Right renal pelvis (tissue), 4 donors: ENCODE results near the gene LCE1C. TPM values are rescaled to one million over a fixed set of nuclear protein-coding genes. Genes with fewer than 3 reads are reported as not detected.

Experiments
- DNase-seq, 4 donors: peaks; one replicate each; pipeline ENCODE4 v3.0.0-alpha.2; 2013; ENCODE audit warnings: low read depth in 4 of 4, low spot score in 3 of 4, missing footprints in 1 of 4
- polyA plus RNA-seq, 4 donors: library from polyadenylated mRNA; unstranded; fragments of 120-200 nt; gene quantifications; one replicate each; pipeline ENCODE4 v1.2.1, GENCODE V29; 2013; ENCODE audit not compliant: insufficient read length in 4 of 4

The LCE1C gene
- polyA plus RNA-seq, 4 donors: not detected

DNA sequence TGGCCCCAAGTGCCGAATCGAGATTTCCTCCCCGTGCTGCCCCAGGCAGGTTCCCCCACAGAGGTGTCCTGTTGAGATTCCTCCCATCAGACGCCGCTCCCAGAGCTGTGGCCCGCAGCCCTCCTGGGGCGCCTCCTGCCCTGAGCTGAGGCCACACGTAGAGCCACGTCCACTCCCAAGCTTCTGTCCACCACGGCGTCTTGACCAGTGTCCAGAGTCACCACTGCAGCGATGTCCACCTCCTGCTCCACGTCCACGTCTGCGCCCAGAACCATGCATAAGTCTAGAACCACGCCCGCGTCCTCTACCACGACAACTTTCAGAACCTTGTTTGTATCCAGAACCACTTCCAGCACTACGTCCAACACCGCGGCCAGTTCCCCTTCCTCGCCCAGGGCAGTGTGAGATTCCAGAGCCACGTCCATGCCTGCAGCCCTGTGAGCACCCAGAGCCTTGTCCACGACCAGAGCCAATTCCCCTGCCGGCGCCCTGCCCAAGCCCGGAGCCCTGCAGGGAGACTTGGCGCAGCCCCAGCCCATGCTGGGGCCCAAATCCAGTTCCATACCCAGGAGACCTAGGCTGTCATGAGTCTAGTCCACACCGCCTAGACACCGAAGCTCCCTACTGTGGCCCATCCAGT is 45.8 kb downstream of the LCE1C start:
- no peak for DNase-seq

DNA sequence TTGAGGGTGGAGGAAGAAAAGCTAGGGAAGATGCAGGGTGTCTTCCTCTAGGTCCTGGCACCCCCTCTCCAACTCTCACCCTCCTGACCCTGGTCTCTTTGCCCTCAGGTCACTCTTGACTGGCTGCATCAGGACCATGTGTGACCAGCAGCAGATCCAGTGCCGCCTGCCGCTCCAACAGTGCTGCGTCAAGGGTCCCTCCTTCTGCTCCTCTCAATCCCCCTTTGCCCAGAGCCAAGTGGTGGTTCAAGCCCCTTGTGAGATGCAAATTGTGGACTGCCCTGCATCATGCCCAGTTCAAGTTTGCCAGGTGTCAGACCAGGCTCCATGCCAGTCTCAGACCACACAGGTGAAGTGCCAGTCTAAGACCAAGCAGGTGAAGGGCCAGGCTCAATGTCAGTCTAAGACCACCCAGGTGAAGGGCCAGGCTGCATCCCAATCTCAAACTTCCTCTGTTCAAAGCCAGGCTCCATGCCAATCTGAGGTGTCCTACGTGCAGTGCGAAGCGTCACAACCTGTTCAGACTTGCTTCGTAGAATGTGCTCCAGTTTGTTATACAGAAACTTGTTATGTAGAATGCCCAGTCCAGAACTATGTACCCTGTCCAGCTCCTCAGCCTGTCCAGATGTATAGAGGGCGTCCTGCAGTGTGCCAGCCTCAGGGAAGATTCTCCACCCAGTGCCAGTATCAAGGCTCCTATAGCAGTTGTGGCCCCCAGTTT is 46.8 kb downstream of the LCE1C start:
- no peak for DNase-seq

DNA sequence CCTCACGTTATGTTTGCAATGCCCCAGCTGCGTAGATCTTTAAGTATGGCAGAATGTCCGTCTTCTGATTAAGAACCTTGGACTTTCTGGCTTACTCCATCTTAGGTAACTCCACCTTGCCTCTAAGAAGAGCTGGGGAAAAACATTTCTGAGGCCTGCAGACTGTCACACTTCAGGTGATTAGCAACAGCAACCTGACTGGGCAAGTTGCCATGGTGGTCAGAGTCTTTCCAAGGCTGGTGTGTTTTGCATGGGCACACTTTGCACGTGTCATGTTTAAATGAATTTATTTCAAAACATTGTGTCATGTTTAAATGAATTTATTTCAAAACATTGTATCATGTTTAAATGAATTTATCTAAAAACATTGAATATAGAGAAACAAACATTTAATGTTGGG is 47.8 kb downstream of the LCE1C start:
- DNase-seq: no peak

DNA sequence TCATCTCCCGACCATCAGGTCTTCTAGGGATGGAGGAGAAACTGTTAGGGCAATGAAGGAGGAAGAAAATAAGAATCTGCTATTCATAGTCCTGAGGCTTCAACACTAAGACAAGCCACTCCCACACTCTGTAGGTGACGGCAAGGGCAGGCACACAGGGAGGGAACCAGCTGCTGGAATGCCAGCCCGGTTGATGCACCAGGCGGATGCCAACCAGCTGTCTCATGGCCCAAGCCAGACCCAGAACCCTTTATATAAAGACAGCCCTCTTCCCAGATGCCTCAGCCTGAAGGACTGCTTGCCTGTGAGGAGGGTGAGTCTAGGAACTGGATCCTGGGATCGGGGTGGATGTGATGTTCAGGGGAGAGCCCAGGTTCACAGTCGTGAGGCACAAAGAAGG is 48.7 kb downstream of the LCE1C start, which contains the start of gene KPRP:
TSS of gene KPRP (plus strand) at position 279 of the 400 bp plus-strand sequence. CDS start 1,564 bp downstream, outside the sequence.
- DNase-seq: no peak

DNA sequence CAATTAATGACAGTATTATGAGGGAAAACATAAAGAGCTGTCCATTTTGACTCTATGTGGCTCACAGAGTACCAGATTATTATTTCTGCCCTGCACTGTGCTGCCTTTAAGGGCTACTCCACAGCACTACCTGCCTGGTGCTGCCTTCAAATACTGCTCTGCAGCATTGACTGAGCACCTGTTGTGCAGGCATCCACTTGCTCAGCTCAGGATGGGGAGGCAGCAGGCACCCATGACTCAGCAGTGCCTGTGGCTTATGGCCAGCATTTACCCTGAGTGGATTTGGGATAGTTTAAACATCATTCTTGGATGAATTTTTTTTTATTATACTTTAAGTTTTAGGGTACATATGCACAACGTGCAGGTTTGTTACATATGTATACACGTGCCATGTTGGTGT is 49.6 kb downstream of the LCE1C start:
- DNase-seq: no peak

Other genes starting within 250 kb of the LCE1C start
- gene LCE3E, start 239.9 kb downstream of the LCE1C start, polyA plus RNA-seq: not detected
- gene LCE3D, start 226.1 kb downstream of the LCE1C start, polyA plus RNA-seq: not detected
- not detected for gene LCE3C, start 206.4 kb downstream of the LCE1C start, polyA plus RNA-seq
- gene LCE3B, start 192.8 kb downstream of the LCE1C start, polyA plus RNA-seq: not detected
- not detected for gene LCE3A, start 183.5 kb downstream of the LCE1C start, polyA plus RNA-seq
- not detected for gene LCE2D, start 143.3 kb downstream of the LCE1C start, polyA plus RNA-seq
- not detected for gene LCE2C, start 131.4 kb downstream of the LCE1C start, polyA plus RNA-seq
- gene LCE2B, start 120.5 kb downstream of the LCE1C start, polyA plus RNA-seq: not detected
- not detected for gene LCE2A, start 108.3 kb downstream of the LCE1C start, polyA plus RNA-seq
- gene LCE4A, start 98.5 kb downstream of the LCE1C start, polyA plus RNA-seq: not detected
- gene KPRP, start 48.6 kb downstream of the LCE1C start, polyA plus RNA-seq: not detected
- not detected for gene LCE1F, start 31.5 kb downstream of the LCE1C start, polyA plus RNA-seq
- gene LCE1E, start 20.4 kb downstream of the LCE1C start, polyA plus RNA-seq: not detected
- gene LCE1D, start 9.9 kb downstream of the LCE1C start, polyA plus RNA-seq: not detected
- gene LCE1B, start 5.3 kb upstream of the LCE1C start, polyA plus RNA-seq: not detected
- gene LCE1A, start 20.8 kb upstream of the LCE1C start, polyA plus RNA-seq: not detected
- not detected for gene LCE6A, start 36.2 kb upstream of the LCE1C start, polyA plus RNA-seq
- gene LCE7A, start 53.3 kb upstream of the LCE1C start, polyA plus RNA-seq: not detected
- gene SMCP, start 71.7 kb upstream of the LCE1C start, polyA plus RNA-seq: not detected
- gene IVL, start 101.9 kb upstream of the LCE1C start, polyA plus RNA-seq: under 1 TPM in 3 of 4 donors, not detected in 1; 0.24 to 0.67 (median 0.55) TPM
- not detected for gene SPRR5, start 140.6 kb upstream of the LCE1C start, polyA plus RNA-seq
- gene SPRR4, start 164.0 kb upstream of the LCE1C start, polyA plus RNA-seq: not detected
- under 1 TPM in 1 of 4 donors, not detected in 3; 0.21 TPM for gene SPRR1A, start 177.4 kb upstream of the LCE1C start, polyA plus RNA-seq
- gene SPRR3, start 195.1 kb upstream of the LCE1C start, polyA plus RNA-seq: under 1 TPM in 2 of 4 donors, not detected in 2; 0.18 to 0.49 TPM
- not detected for gene SPRR1B, start 224.6 kb upstream of the LCE1C start, polyA plus RNA-seq
- not detected for gene SPRR2D, start 234.5 kb upstream of the LCE1C start, polyA plus RNA-seq